SK-N-SH treated with all-trans-retinoic acid at 6 μM for 48 hours (cell line): ENCODE data around the gene IFIT2.

Experiments used
- ARNTL ChIP-seq: fragments of 450-650 bp; formaldehyde crosslinking; IDR thresholded peaks from 2 replicates; pipeline ENCODE4 v1.5.0; 2020; ENCODE audit warnings: low read depth, mild to moderate bottlenecking, moderate library complexity, borderline replicate concordance
- CREB5 ChIP-seq: fragments of 250-450 bp; sonication (Bioruptor Pico); IDR thresholded peaks from 2 replicates; pipeline ENCODE4 v1.5.1; 2020; ENCODE audit warnings: low read depth, mild to moderate bottlenecking, moderate library complexity
- CSDC2 ChIP-seq: fragments of 250-450 bp; sonication (Bioruptor Pico); IDR thresholded peaks from 2 replicates; pipeline ENCODE4 v1.5.0; 2020; ENCODE audit warnings: mild to moderate bottlenecking, moderate library complexity
- GLIS3 ChIP-seq: fragments of 250-450 bp; sonication (Bioruptor Pico); IDR thresholded peaks from 2 replicates; pipeline ENCODE4 v1.5.0; 2020; ENCODE audit warnings: mild to moderate bottlenecking, moderate library complexity
- ISL1 ChIP-seq: fragments of 250-450 bp; sonication (Bioruptor Pico); IDR thresholded peaks from 2 replicates; pipeline ENCODE4 v2.1.2; 2022; ENCODE audit warnings: mild to moderate bottlenecking, moderate library complexity
- OSR1 ChIP-seq: fragments of 250-450 bp; sonication (Bioruptor Pico); IDR thresholded peaks from 2 replicates; pipeline ENCODE4 v1.8.0; 2022; ENCODE audit warnings: moderate library complexity, mild to moderate bottlenecking, inconsistent platforms
- PPARA ChIP-seq: fragments of 250-450 bp; sonication (Bioruptor Pico); IDR thresholded peaks from 2 replicates; pipeline ENCODE4 v1.5.0; 2020; ENCODE audit warnings: mild to moderate bottlenecking, borderline replicate concordance
- RARB ChIP-seq: fragments of 250-450 bp; sonication (Bioruptor Pico); IDR thresholded peaks from 2 replicates; pipeline ENCODE4 v1.8.0; 2021; ENCODE audit warnings: mild to moderate bottlenecking, moderate library complexity
- TCF4 ChIP-seq: fragments of 250-450 bp; sonication (Bioruptor Pico); IDR thresholded peaks from 2 replicates; pipeline ENCODE4 v1.8.0; 2021; ENCODE audit warnings: mild to moderate bottlenecking, moderate library complexity, borderline replicate concordance
- ZFP30 ChIP-seq: fragments of 450-650 bp; formaldehyde crosslinking; IDR thresholded peaks from 2 replicates; pipeline ENCODE4 v1.5.0; 2022; ENCODE audit warnings: mild to moderate bottlenecking, moderate library complexity
- ZNF70 ChIP-seq: fragments of 450-650 bp; formaldehyde crosslinking; IDR thresholded peaks from 2 replicates; pipeline ENCODE4 v1.5.0; 2020; ENCODE audit warnings: mild to moderate bottlenecking, moderate library complexity
- ZNF8 ChIP-seq: fragments of 450-650 bp; formaldehyde crosslinking; IDR thresholded peaks from 2 replicates; pipeline ENCODE4 v1.5.0; 2020; ENCODE audit warnings: mild to moderate bottlenecking, moderate library complexity
- TF ChIP-seq, protein P1 (sequence below): fragments of 250-450 bp; sonication (Bioruptor Pico); IDR thresholded peaks from 2 replicates; pipeline ENCODE4 v1.8.0; 2020; ENCODE audit warnings: mild to moderate bottlenecking, moderate library complexity, borderline replicate concordance

DNA sequence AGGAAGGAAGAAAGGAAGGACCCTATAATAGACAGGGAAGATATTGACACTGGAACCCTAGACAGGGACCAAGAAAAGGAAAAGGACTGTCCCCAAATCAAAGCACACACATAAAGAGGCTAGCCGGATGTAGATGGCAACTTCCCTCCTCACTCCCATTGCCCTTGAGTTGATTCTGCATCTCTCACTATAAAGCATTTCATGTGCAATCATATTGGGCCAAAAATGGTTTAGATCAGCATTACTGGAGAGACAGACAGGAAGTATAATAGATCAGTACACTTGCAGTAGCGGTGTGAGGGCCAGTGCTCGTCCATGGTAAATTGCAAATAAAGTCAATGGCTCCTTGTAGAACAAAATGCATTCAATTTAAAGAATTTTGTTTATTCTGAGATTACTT, 34.4 kb downstream of the IFIT2 start:
- TF ChIP-seq ZNF70 (CRISPR knock-in tag) (no peak), PPARA (CRISPR knock-in tag) (no peak), CREB5 (CRISPR knock-in tag) (no peak), ZFP30 (CRISPR knock-in tag) (no peak), RARB (CRISPR knock-in tag) (no peak), ZNF8 (CRISPR knock-in tag) (no peak), CSDC2 (no peak), OSR1 (CRISPR knock-in tag) (no peak), ISL1 (CRISPR knock-in tag) (no peak), TCF4 (CRISPR knock-in tag) (no peak), GLIS3 (no peak), ARNTL (CRISPR knock-in tag) (no peak)
- TF ChIP-seq, protein P1, sequence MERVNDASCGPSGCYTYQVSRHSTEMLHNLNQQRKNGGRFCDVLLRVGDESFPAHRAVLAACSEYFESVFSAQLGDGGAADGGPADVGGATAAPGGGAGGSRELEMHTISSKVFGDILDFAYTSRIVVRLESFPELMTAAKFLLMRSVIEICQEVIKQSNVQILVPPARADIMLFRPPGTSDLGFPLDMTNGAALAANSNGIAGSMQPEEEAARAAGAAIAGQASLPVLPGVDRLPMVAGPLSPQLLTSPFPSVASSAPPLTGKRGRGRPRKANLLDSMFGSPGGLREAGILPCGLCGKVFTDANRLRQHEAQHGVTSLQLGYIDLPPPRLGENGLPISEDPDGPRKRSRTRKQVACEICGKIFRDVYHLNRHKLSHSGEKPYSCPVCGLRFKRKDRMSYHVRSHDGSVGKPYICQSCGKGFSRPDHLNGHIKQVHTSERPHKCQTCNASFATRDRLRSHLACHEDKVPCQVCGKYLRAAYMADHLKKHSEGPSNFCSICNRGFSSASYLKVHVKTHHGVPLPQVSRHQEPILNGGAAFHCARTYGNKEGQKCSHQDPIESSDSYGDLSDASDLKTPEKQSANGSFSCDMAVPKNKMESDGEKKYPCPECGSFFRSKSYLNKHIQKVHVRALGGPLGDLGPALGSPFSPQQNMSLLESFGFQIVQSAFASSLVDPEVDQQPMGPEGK = no peak
